ENCODE data around the gene ANXA5. TPM values are rescaled to one million over a fixed set of nuclear protein-coding genes. Genes with fewer than 3 reads are reported as not detected.

The ANXA5 gene
- total RNA-seq, 4 donors from 2014 or later: 59.2 to 181 (median 88.0) TPM

DNA sequence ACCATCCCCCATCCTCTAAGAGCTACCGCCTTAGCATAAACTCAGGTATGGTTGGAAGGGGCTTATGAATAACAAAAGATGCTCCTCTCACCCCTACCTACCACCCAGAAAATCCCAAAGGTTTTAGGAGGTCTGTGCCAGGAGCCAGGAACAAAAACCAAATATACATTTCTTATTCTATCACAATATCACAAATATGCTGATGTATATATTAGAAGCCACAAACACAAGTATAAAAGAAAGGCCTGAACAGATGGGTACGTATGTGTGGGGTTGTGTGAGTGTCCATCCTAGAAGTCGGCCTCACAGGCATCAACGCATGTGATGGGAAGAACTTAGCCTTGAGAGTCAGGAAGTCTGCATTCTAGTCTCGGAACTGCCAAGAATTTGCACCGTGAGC is 8.7 kb upstream of the ANXA5 start:
- intact Hi-C loops (cut with DNase I; ENCODE audit: low total_unique reads) (no loop called here), in situ Hi-C loops (cut with MboI; ENCODE audit: low sequenced_read_pairs in 4 of 4) (no loop called here)
- Histone ChIP-seq H3K27ac (no peak overlapping the region), H3K4me1 (no peaks in the 10 kb centered on the region), H3K27me3 (no peaks in the 10 kb centered on the region), H3K9me3 (no peaks in the 10 kb centered on the region), H3K4me3 (no peak overlapping the region), H3K36me3 (no peaks in the 10 kb centered on the region)
- ATAC-seq (no peak), DNase-seq (no peak)
- no peak for TF ChIP-seq POLR2A (IDR thresholded peaks at IDR 0.05)
- TF ChIP-seq, protein P1, sequence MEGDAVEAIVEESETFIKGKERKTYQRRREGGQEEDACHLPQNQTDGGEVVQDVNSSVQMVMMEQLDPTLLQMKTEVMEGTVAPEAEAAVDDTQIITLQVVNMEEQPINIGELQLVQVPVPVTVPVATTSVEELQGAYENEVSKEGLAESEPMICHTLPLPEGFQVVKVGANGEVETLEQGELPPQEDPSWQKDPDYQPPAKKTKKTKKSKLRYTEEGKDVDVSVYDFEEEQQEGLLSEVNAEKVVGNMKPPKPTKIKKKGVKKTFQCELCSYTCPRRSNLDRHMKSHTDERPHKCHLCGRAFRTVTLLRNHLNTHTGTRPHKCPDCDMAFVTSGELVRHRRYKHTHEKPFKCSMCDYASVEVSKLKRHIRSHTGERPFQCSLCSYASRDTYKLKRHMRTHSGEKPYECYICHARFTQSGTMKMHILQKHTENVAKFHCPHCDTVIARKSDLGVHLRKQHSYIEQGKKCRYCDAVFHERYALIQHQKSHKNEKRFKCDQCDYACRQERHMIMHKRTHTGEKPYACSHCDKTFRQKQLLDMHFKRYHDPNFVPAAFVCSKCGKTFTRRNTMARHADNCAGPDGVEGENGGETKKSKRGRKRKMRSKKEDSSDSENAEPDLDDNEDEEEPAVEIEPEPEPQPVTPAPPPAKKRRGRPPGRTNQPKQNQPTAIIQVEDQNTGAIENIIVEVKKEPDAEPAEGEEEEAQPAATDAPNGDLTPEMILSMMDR (IDR thresholded peaks at IDR 0.05 in 4 of 5, conservative IDR thresholded peaks at IDR 0.05 in 1 of 5): no peak

DNA sequence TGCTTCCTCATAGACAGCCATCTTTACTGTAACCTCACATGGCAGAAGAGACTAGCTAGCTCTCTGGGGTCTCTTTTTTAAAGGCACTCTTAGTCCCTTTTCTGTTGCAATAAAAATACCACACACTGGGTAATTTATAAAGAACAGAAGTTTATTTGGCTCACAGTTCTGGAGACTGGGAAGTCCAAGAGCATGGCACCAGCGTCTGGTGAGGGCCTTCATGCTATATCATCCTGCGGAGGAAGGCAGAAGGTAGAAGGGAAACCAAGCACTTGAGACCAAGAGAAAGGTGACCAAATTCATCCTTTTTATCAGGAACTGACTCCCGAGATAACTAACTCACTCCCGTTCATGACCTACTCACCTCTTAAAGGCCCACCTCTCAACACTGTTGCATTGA is 5.4 kb upstream of the ANXA5 start:
- peaks cover 7 to 9% of the 10 kb centered on the region in 2 donors for H3K4me1 ChIP-seq
- intact Hi-C loops (cut with DNase I; ENCODE audit: low total_unique reads) (no loop called here), in situ Hi-C loops (cut with MboI; ENCODE audit: low sequenced_read_pairs in 4 of 4) (no loop called here)
- no peak overlapping the region for H3K4me3 ChIP-seq
- TF ChIP-seq POLR2A (IDR thresholded peaks at IDR 0.05): no peak
- TF ChIP-seq, protein P1 (IDR thresholded peaks at IDR 0.05 in 4 of 5, conservative IDR thresholded peaks at IDR 0.05 in 1 of 5): no peak
- ATAC-seq (no peak), DNase-seq (no peak)
- H3K27ac ChIP-seq: no peak overlapping the region
- H3K9me3 ChIP-seq: no peaks in the 10 kb centered on the region
- H3K27me3 ChIP-seq: no peaks in the 10 kb centered on the region
- no peaks in the 10 kb centered on the region for H3K36me3 ChIP-seq

DNA sequence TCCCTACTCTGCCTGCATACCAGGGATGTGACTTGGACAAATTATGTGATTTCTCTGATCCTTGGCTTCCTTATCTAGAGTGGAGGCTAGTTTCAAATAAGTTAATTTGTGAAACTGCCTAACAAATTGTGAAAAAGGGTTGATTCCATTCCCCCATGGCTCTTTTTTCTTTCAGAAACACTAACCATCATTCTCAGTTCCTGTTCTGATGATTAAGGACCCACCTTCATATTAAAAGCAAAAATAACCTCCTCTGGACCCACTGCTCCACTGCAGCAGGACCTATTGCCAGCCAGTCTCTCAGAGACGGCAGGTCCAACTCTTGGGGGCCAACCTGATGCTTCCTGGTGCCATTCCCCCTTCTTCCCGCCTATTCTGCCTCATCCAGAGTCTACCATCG is 4.5 kb upstream of the ANXA5 start:
- intact Hi-C loops (cut with DNase I; ENCODE audit: low total_unique reads): no loop called here
- DNase-seq (no peak), ATAC-seq (no peak)
- Histone ChIP-seq H3K27ac (no peak overlapping the region), H3K27me3 (no peaks in the 10 kb centered on the region), H3K4me3 (no peak overlapping the region), H3K36me3 (no peaks in the 10 kb centered on the region), H3K4me1 (peaks cover 7 to 9% of the 10 kb centered on the region in 2 donors), H3K9me3 (no peaks in the 10 kb centered on the region)
- in situ Hi-C loops (cut with MboI; ENCODE audit: low sequenced_read_pairs in 4 of 4): no loop called here
- TF ChIP-seq, protein P1 (IDR thresholded peaks at IDR 0.05 in 4 of 5, conservative IDR thresholded peaks at IDR 0.05 in 1 of 5): no peak
- no peak for TF ChIP-seq POLR2A (IDR thresholded peaks at IDR 0.05)

DNA sequence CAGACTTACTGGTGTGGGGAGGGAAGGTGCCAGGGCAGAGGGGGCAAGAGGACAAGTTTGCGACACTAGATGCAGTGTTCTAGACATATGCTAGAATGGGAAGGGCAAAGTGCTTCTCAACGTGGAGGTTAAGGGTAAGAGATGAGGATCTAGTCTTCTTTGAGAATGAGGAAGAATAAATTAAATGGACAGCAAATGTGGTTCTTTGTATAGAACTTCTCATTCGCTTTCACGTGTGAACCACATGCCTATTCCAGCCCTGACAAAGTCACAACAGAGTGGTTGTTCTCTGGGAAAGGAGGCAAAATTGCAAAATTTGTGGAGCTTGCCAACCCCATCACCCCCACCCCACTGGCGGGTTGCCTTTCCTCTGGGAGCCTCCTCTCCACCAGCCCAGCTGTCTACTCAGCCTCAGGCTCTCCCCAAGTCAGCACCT is 1.5 kb upstream of the ANXA5 start:
- intact Hi-C loops (cut with DNase I; ENCODE audit: low total_unique reads) (no loop called here), in situ Hi-C loops (cut with MboI; ENCODE audit: low sequenced_read_pairs in 4 of 4) (no loop called here)
- DNase-seq: no peak
- Histone ChIP-seq H3K27me3 (no peaks in the 10 kb centered on the region), H3K36me3 (no peaks in the 10 kb centered on the region), H3K4me1 (peaks cover 21 to 26% of the 10 kb centered on the region in 2 donors), H3K4me3 (no peak overlapping the region), H3K27ac (peak overlapping the region in 1 of 4 donors; percentile 22), H3K9me3 (no peaks in the 10 kb centered on the region)
- no peak for ATAC-seq
- TF ChIP-seq, protein P1 (IDR thresholded peaks at IDR 0.05 in 4 of 5, conservative IDR thresholded peaks at IDR 0.05 in 1 of 5): no peak
- no peak for TF ChIP-seq POLR2A (IDR thresholded peaks at IDR 0.05)

DNA sequence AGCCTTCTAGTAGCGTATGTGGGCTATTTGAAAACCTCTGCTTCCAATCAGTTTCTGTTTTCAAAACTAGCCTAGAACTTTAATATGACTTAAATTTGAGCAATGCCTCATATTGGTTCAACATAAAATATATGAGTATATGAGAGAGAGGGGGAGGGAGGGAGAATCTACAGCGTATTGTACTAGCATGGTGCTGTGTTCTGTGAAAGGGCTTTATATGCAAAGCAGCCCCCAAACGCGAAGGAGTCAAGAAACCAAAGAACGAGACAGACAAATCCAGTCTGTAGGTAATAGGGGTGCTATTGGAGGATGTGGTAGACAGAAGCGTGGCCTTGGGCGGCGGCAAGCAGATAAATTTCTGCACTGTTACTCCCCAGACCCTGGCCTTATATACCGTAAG is 784 bp upstream of the ANXA5 start:
- TF ChIP-seq, protein P1 (IDR thresholded peaks at IDR 0.05 in 4 of 5, conservative IDR thresholded peaks at IDR 0.05 in 1 of 5): no peak
- TF ChIP-seq POLR2A (IDR thresholded peaks at IDR 0.05): no peak
- in situ Hi-C loops (cut with MboI; ENCODE audit: low sequenced_read_pairs in 4 of 4): no loop called here
- Histone ChIP-seq H3K27ac (peak overlapping the region; percentile 89 to 97 (median 94)), H3K9me3 (no peaks in the 10 kb centered on the region), H3K27me3 (no peaks in the 10 kb centered on the region), H3K36me3 (no peaks in the 10 kb centered on the region), H3K4me3 (peak overlapping the region; percentile 85 to 98 (median 94)), H3K4me1 (peaks cover 24 to 33% of the 10 kb centered on the region in 2 donors)
- DNase-seq (no peak), ATAC-seq (peak in 1 of 2 donors; percentile 1)
- intact Hi-C loops (cut with DNase I; ENCODE audit: low total_unique reads): loop anchor here (1.0 to 2.0 kb wide), 4 partner anchors 13 to 127 kb away; partner anchors contain the start of gene EXOSC9
